Upper lobe of left lung (tissue), 6 donors: ENCODE data around the gene ATXN1. TPM values are rescaled to one million over a fixed set of nuclear protein-coding genes. Genes with fewer than 3 reads are reported as not detected.

ENCODE experiments used
- ATAC-seq, 2 donors: fragments of 200-7000 bp; cut with Tn5 transposase; one replicate each; pipeline ENCODE4 v1.9.1; 2022; ENCODE audit warnings: mild to moderate bottlenecking in 2 of 2, moderate library complexity in 2 of 2; ENCODE audit not compliant: low FRiP score in 2 of 2
- DNase-seq, 2 donors: peaks; one replicate each; pipeline ENCODE4 v3.0.0-alpha.2; 2019 to 2020
- H3K27ac ChIP-seq, 4 donors: fragments of 200-600 bp; sonication (generic); one replicate each; pipeline ENCODE4 v1.5.1; 2016 to 2019
- H3K27me3 ChIP-seq, 4 donors: fragments of 200-600 bp; sonication (generic); one replicate each; pipeline ENCODE4 v1.5.1; 2017 to 2019
- H3K36me3 ChIP-seq, 4 donors: fragments of 200-600 bp; sonication (generic); one replicate each; pipeline ENCODE4 v1.5.1; 2016 to 2019
- H3K4me1 ChIP-seq, 4 donors: fragments of 200-600 bp; sonication (generic); one replicate each; pipeline ENCODE4 v1.5.1; 2018 to 2019
- H3K4me3 ChIP-seq, 4 donors: fragments of 200-600 bp; sonication (generic); one replicate each; pipeline ENCODE4 v1.5.1; 2017 to 2019; ENCODE audit warnings: mild to moderate bottlenecking in 2 of 4, moderate library complexity in 1 of 4
- H3K9me3 ChIP-seq, 4 donors: fragments of 200-600 bp; sonication (generic); one replicate each; pipeline ENCODE4 v1.5.1; 2018 to 2019
- EP300 ChIP-seq, 4 donors: sonication (generic); formaldehyde crosslinking; IDR thresholded peaks; one replicate each; pipeline ENCODE4 v1.5.1; 2017; ENCODE audit warnings: antibody characterized with exemption in 4 of 4, control low read depth in 2 of 4
- POLR2A ChIP-seq, 4 donors: fragments of 450-650 bp; IDR thresholded peaks; one replicate each; pipeline ENCODE4 v1.5.1; 2016 to 2017; ENCODE audit warnings: antibody characterized with exemption in 4 of 4, mild to moderate bottlenecking in 2 of 4
- POLR2AphosphoS5 ChIP-seq, 2 donors: sonication (generic); formaldehyde crosslinking; IDR thresholded peaks; one replicate each; pipeline ENCODE4 v1.5.1; 2017; ENCODE audit warnings: antibody characterized with exemption in 2 of 2
- WGBS, 2 donors: methylation state at CpG; one replicate each; pipeline ENCODE4 v1.1.5; 2017 to 2018; 5-methylcytosine and 5-hydroxymethylcytosine counted together
- total RNA-seq, 6 donors: library from RNA; depleted of rRNA in 4 of 6; stranded (reverse); fragments of >200 nt in 4 of 6; gene quantifications; one replicate each; pipeline versions ENCODE4 v1.1.0 to v1.2.1, GENCODE V29; 2016 to 2021
- TF ChIP-seq, protein P1 (sequence below), 6 experiments: fragments of 450-650 bp in 4 of 6; fragments of 200-600 bp in 2 of 6; sonication (generic) in 2 of 6; IDR thresholded peaks; one replicate each; pipeline ENCODE4 v1.5.1; 2016 to 2019; ENCODE audit warnings: antibody characterized with exemption in 6 of 6
- donor health status: DM: no; HTN: no; CAD: no; lungs with moderate emphysema.
- donor health status: DM: no; HTN: yes; CAD: no; lungs with severe emphysema.

The ATXN1 gene
- total RNA-seq, 6 donors from 2014 or later = 44.2 to 106 (median 71.7) TPM

DNA sequence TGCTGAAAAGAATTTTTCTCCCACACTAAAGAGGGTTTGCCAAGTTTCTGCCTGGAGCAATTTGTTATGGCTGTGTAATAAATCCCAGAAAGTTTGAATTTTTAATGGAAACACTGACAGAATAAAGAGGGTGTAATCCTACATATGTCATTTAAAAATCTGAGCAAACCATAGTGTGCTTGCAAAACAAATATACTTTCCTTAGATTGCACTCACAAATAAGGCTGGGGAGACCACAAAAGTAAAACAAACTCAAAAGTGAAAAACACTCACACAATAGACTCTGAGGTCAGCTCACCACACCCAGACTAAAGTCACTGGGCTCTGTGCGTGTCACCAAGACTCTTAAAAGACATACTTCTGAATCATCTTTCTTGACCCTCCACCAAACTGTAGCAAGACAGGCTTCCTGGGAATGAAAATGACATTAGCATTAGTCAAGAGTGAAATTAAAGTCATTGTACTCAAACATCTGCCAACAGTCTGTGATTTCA is 4.8 kb upstream of the ATXN1 start:
- DNase-seq (no peak), ATAC-seq (no peak)
- Histone ChIP-seq H3K9me3 (no peaks in the 10 kb centered on the region), H3K36me3 (no peaks in the 10 kb centered on the region), H3K27me3 (no peaks in the 10 kb centered on the region), H3K4me1 (peaks cover 32 to 49% (median 41%) of the 10 kb centered on the region in 4 donors), H3K27ac (no peak overlapping the region), H3K4me3 (no peak overlapping the region)
- WGBS, 2 donors = 17 to 56% methylated on average over 1 of the region's 1 CpG
- TF ChIP-seq POLR2AphosphoS5 (IDR thresholded peaks at IDR 0.05) (no peak), EP300 (IDR thresholded peaks at IDR 0.05) (no peak), POLR2A (IDR thresholded peaks at IDR 0.05) (no peak)
- TF ChIP-seq, protein P1, sequence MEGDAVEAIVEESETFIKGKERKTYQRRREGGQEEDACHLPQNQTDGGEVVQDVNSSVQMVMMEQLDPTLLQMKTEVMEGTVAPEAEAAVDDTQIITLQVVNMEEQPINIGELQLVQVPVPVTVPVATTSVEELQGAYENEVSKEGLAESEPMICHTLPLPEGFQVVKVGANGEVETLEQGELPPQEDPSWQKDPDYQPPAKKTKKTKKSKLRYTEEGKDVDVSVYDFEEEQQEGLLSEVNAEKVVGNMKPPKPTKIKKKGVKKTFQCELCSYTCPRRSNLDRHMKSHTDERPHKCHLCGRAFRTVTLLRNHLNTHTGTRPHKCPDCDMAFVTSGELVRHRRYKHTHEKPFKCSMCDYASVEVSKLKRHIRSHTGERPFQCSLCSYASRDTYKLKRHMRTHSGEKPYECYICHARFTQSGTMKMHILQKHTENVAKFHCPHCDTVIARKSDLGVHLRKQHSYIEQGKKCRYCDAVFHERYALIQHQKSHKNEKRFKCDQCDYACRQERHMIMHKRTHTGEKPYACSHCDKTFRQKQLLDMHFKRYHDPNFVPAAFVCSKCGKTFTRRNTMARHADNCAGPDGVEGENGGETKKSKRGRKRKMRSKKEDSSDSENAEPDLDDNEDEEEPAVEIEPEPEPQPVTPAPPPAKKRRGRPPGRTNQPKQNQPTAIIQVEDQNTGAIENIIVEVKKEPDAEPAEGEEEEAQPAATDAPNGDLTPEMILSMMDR (IDR thresholded peaks at IDR 0.05) = no peak

DNA sequence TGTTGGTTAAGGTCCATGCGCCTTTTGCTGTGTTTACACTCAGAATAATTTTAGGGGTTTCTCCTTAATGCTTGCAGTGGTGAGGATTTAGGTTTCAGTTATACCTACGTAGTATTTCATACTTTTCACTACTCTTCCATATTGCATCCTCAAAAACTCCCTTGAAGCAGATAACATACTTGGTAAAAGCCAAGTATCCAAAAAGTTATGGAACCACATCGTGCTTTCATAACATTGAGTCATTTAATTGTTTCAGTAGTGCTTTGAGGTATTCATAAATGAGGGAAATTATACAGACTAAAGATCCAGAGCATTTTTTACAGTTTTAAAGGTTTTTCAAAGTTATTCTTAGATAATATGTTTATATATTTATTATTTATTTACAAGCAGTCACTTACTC is 4.0 kb upstream of the ATXN1 start:
- DNase-seq = no peak
- H3K4me3 ChIP-seq = no peak overlapping the region
- TF ChIP-seq, protein P1 (IDR thresholded peaks at IDR 0.05) = no peak
- TF ChIP-seq POLR2AphosphoS5 (IDR thresholded peaks at IDR 0.05) (no peak), POLR2A (IDR thresholded peaks at IDR 0.05) (no peak), EP300 (IDR thresholded peaks at IDR 0.05) (no peak)
- no peak for ATAC-seq
- H3K9me3 ChIP-seq = no peaks in the 10 kb centered on the region
- H3K27ac ChIP-seq = no peak overlapping the region
- no peaks in the 10 kb centered on the region for H3K27me3 ChIP-seq
- H3K4me1 ChIP-seq = peaks cover 25 to 40% (median 33%) of the 10 kb centered on the region in 4 donors
- H3K36me3 ChIP-seq = no peaks in the 10 kb centered on the region
- 86 to 94% methylated on average over 3 of the region's 3 CpGs for WGBS, 2 donors

DNA sequence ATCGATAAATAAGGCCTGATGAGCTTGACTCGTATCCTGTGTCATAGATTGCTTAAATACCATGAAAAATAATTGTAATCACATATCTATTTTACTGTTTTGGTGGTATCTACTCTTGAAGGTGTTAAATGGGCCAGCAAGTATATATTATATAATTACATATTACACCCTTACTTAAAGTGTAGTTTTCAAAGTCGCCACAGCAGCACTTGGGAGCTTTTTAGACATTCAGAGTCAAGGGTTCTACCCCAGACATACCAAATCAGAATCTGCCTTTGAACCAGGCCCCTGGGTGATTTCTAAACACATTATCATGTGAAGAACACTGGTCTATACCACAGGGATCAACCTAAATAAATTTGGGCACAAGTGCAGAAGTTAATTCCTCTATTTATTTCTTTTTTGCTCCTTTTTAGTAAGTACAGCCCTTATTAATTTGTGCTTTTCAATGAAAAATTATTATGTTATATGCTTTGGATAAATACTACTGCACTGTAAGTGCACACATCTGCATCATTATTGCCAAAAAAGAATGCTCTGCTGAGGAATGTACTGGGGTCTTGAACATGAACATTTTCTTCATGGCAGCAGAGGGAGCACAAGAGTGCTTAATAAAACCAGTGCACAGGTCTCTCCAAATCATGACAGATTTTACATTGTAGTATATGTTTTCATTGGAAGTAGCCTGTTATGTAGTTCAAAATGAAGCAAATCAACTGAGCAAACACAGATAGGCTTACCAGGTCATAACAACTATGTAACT is 3.1 kb upstream of the ATXN1 start:
- H3K4me1 ChIP-seq = peaks cover 16 to 32% (median 25%) of the 10 kb centered on the region in 4 donors
- TF ChIP-seq, protein P1 (IDR thresholded peaks at IDR 0.05) = peak in 3 of 6 experiments; percentile 17 to 47 (median 27)
- TF ChIP-seq POLR2AphosphoS5 (IDR thresholded peaks at IDR 0.05) (no peak), EP300 (IDR thresholded peaks at IDR 0.05) (no peak), POLR2A (IDR thresholded peaks at IDR 0.05) (no peak)
- no peaks in the 10 kb centered on the region for H3K36me3 ChIP-seq
- H3K27ac ChIP-seq = no peak overlapping the region
- DNase-seq (no peak), ATAC-seq (no peak)
- H3K4me3 ChIP-seq = no peak overlapping the region
- 75 to 78% methylated on average over 3 of the region's 3 CpGs for WGBS, 2 donors
- no peaks in the 10 kb centered on the region for H3K27me3 ChIP-seq
- H3K9me3 ChIP-seq = no peaks in the 10 kb centered on the region

DNA sequence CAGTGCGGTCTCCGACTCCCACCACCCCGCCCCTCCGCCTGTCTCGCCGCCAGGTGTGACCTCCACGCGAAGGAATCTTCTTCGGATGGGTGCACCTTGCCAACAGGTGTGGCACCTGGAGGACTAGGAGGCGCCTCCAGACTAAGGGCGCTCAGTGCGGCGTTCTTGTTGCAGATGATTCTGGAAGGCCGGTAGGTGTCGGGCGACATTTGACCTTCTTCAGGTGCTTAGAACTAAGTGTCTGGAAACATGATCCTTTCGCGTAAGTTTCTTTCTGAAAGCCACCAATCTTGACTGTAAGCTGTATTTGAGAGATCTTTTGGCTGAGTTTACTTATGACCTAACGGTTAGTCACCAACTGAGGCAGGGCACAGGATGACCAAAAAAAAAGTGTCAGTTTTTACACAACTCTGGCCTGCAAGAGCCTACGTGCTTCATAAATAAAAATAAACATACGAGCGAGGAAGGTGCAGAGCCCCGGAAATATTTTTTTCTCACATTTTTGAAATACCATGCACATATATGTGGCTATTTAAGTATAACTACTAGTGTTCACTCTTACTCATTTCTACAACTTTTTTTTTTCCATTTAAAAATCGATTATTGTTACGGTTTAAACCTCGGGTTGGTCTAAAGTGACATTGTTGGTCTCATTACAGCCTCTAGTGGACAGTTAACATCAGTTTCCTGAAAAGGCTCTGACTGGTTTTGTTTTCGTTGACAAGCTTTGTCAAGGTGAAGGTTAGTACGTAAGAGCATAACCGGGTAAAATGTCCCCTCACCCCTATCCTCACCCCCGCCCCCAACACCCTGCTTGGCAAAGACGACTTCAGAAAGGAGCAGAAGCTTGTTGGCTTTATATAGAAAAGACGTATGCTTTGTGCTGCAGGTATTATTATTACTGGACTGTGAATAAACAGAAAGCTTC is 1.6 kb upstream of the ATXN1 start:
- H3K4me3 ChIP-seq = peak overlapping the region; percentile 56 to 96 (median 79)
- H3K36me3 ChIP-seq = no peaks in the 10 kb centered on the region
- H3K9me3 ChIP-seq = no peaks in the 10 kb centered on the region
- H3K27me3 ChIP-seq = no peaks in the 10 kb centered on the region
- WGBS, 2 donors = 1 to 4% methylated on average over 26 to 31 of the region's 32 CpGs
- DNase-seq (peak; percentile 80 to 87), ATAC-seq (peak; percentile 34 to 42)
- peak overlapping the region; percentile 97 to 100 (median 98) for H3K27ac ChIP-seq
- H3K4me1 ChIP-seq = peaks cover 14 to 32% (median 24%) of the 10 kb centered on the region in 4 donors
- TF ChIP-seq POLR2A (IDR thresholded peaks at IDR 0.05) (no peak), POLR2AphosphoS5 (IDR thresholded peaks at IDR 0.05) (peak in 1 of 2 donors; percentile 12), EP300 (IDR thresholded peaks at IDR 0.05) (no peak)
- TF ChIP-seq, protein P1 (IDR thresholded peaks at IDR 0.05) = peak; percentile 46 to 76 (median 68)
